Mesendoderm (in vitro differentiated cells): ENCODE measurements around the gene PPP1R3G.

Source experiments
- DNase-seq: peaks from one replicate; pipeline ENCODE4 v3.0.0; 2013
- H2AK5ac ChIP-seq: 2 replicates; pipeline ENCODE4 v1.6.1; 2013; ENCODE audit warnings: low read length, inconsistent platforms
- H2BK120ac ChIP-seq: 2 replicates; pipeline ENCODE4 v1.6.1; 2013; ENCODE audit warnings: low read depth, mild to moderate bottlenecking, low read length, moderate library complexity, mixed read lengths
- H2BK15ac ChIP-seq: replicated peaks from 2 replicates; pipeline ENCODE4 v1.6.1; 2013; ENCODE audit warnings: low read depth, mild to moderate bottlenecking, moderate library complexity
- H2BK5ac ChIP-seq: 2 replicates; pipeline ENCODE4 v1.6.1; 2013; ENCODE audit warnings: low read length, inconsistent platforms
- H3K18ac ChIP-seq: 2 replicates; pipeline ENCODE4 v1.6.1; 2013; ENCODE audit warnings: mild to moderate bottlenecking, low read length, mixed read lengths
- H3K23ac ChIP-seq: one replicate; pipeline ENCODE4 v1.6.1; 2013; ENCODE audit warnings: low read length
- H3K27ac ChIP-seq: 2 replicates; pipeline ENCODE4 v1.5.1; 2013; ENCODE audit warnings: low read depth, mild to moderate bottlenecking, inconsistent platforms, low read length, moderate library complexity
- H3K27me3 ChIP-seq: 2 replicates; pipeline ENCODE4 v1.6.1; 2013; ENCODE audit warnings: low read length, control low read depth, mild to moderate bottlenecking, inconsistent platforms; ENCODE audit not compliant: insufficient read depth, poor library complexity
- H3K36me3 ChIP-seq: 2 replicates; pipeline ENCODE4 v1.6.1; 2013; ENCODE audit warnings: low read length, inconsistent platforms; ENCODE audit not compliant: control insufficient read depth, insufficient read depth
- H3K4ac ChIP-seq: one replicate; pipeline ENCODE4 v1.6.1; 2013; ENCODE audit warnings: low read depth, mild to moderate bottlenecking, low read length, moderate library complexity
- H3K4me1 ChIP-seq: 2 replicates; pipeline ENCODE4 v1.6.1; 2013; ENCODE audit warnings: low read depth, low read length, inconsistent platforms; ENCODE audit not compliant: control insufficient read depth
- H3K4me2 ChIP-seq: 2 replicates; pipeline ENCODE4 v1.6.1; 2013; ENCODE audit warnings: low read length
- H3K4me3 ChIP-seq: 2 replicates; pipeline ENCODE4 v1.5.1; 2013; ENCODE audit warnings: mild to moderate bottlenecking, low read length
- H3K56ac ChIP-seq: one replicate; pipeline ENCODE4 v1.6.1; 2013; ENCODE audit warnings: low read length
- H3K79me1 ChIP-seq: 2 replicates; pipeline ENCODE4 v1.6.1; 2013; ENCODE audit warnings: low read length, inconsistent platforms
- H3K79me2 ChIP-seq: 2 replicates; pipeline ENCODE4 v1.6.1; 2013; ENCODE audit warnings: mild to moderate bottlenecking, low read length; ENCODE audit not compliant: control insufficient read depth, insufficient read depth
- H3K9ac ChIP-seq: 2 replicates; pipeline ENCODE4 v1.6.1; 2013; ENCODE audit warnings: low read length, inconsistent platforms
- H4K5ac ChIP-seq: one replicate; pipeline ENCODE4 v1.6.1; 2013; ENCODE audit warnings: low read length
- H4K8ac ChIP-seq: one replicate; pipeline ENCODE4 v1.6.1; 2013; ENCODE audit warnings: low read depth, mild to moderate bottlenecking, control low read depth, low read length, moderate library complexity
- WGBS: extraction: QIAGEN DNeasy Blood & Tissue Kit; methylation state at CpG from one replicate; pipeline ENCODE4 v1.1.7; 2013; ENCODE audit warnings: low lambda C conversion rate, missing lambda C conversion rate; ENCODE audit not compliant: insufficient coverage; ENCODE audit errors: extremely low coverage; 5-methylcytosine and 5-hydroxymethylcytosine counted together

PPP1R3G gene

GRCh38 chr6:5121956-5122355 lies 36.8 kb downstream of the PPP1R3G start:
- no peak overlapping the region for H3K23ac ChIP-seq
- no peak overlapping the region for H3K4me3 ChIP-seq
- no peak overlapping the region for H2BK5ac ChIP-seq
- no peak overlapping the region for H2AK5ac ChIP-seq
- no peak overlapping the region for H3K18ac ChIP-seq
- no CpG with 5 or more reads among the region's 7 CpGs for WGBS
- no peak overlapping the region for H4K5ac ChIP-seq
- no peak overlapping the region for H3K9ac ChIP-seq
- H4K8ac ChIP-seq = no peak overlapping the region
- no peak overlapping the region for H3K56ac ChIP-seq
- no peaks in the 10 kb centered on the region for H3K27me3 ChIP-seq
- H2BK120ac ChIP-seq = no peak overlapping the region
- H3K36me3 ChIP-seq = no peaks in the 10 kb centered on the region
- DNase-seq = no peak
- peaks cover 1% of the 10 kb centered on the region for H3K79me1 ChIP-seq
- no peak overlapping the region for H3K4ac ChIP-seq
- no peak overlapping the region for H3K4me2 ChIP-seq
- no peak overlapping the region for H2BK15ac ChIP-seq
- no peak overlapping the region for H3K27ac ChIP-seq
- H3K4me1 ChIP-seq = peaks cover 3% of the 10 kb centered on the region
- H3K79me2 ChIP-seq = no peaks in the 10 kb centered on the region

- H3K4me1 ChIP-seq = peaks cover 3% of the 10 kb centered on the region
- H3K4me3 ChIP-seq = no peak overlapping the region
- no peak overlapping the region for H3K27ac ChIP-seq
- H3K9ac ChIP-seq = no peak overlapping the region
- H2BK5ac ChIP-seq = no peak overlapping the region
- H3K56ac ChIP-seq = no peak overlapping the region
- H2AK5ac ChIP-seq = no peak overlapping the region
- H3K79me1 ChIP-seq = peaks cover 1% of the 10 kb centered on the region
- no CpG with 5 or more reads among the region's 18 CpGs for WGBS
- no peak overlapping the region for H3K18ac ChIP-seq
- H2BK15ac ChIP-seq = no peak overlapping the region
- H3K79me2 ChIP-seq = no peaks in the 10 kb centered on the region
- H3K36me3 ChIP-seq = no peaks in the 10 kb centered on the region
- no peak overlapping the region for H4K5ac ChIP-seq
- no peak overlapping the region for H2BK120ac ChIP-seq
- H3K27me3 ChIP-seq = no peaks in the 10 kb centered on the region
- no peak for DNase-seq
- no peak overlapping the region for H3K4ac ChIP-seq
- no peak overlapping the region for H4K8ac ChIP-seq
- no peak overlapping the region for H3K23ac ChIP-seq
- no peak overlapping the region for H3K4me2 ChIP-seq
Observed at GRCh38 chr6:5122504-5123112, 37.5 kb downstream of the PPP1R3G start.

GRCh38 chr6:5123296-5124143 lies 38.4 kb downstream of the PPP1R3G start:
- Histone ChIP-seq H3K27ac (no peak overlapping the region), H2AK5ac (no peak overlapping the region), H3K4ac (no peak overlapping the region), H3K56ac (no peak overlapping the region), H3K27me3 (no peaks in the 10 kb centered on the region), H2BK120ac (no peak overlapping the region), H2BK5ac (no peak overlapping the region), H3K4me1 (peaks cover 3% of the 10 kb centered on the region), H3K79me2 (no peaks in the 10 kb centered on the region), H3K36me3 (no peaks in the 10 kb centered on the region), H3K79me1 (peaks cover 1% of the 10 kb centered on the region), H4K5ac (no peak overlapping the region), H3K4me2 (no peak overlapping the region), H3K4me3 (no peak overlapping the region), H3K18ac (no peak overlapping the region), H4K8ac (no peak overlapping the region), H3K9ac (no peak overlapping the region), H2BK15ac (no peak overlapping the region), H3K23ac (no peak overlapping the region)
- no CpG with 5 or more reads among the region's 20 CpGs for WGBS
- DNase-seq = no peak

- H3K27me3 ChIP-seq = no peaks in the 10 kb centered on the region
- no peak overlapping the region for H3K18ac ChIP-seq
- H3K23ac ChIP-seq = no peak overlapping the region
- H3K4me2 ChIP-seq = no peak overlapping the region
- H4K5ac ChIP-seq = no peak overlapping the region
- no peaks in the 10 kb centered on the region for H3K36me3 ChIP-seq
- H3K56ac ChIP-seq = no peak overlapping the region
- WGBS = no CpG with 5 or more reads among the region's 8 CpGs
- no peak overlapping the region for H2BK5ac ChIP-seq
- no peak overlapping the region for H2BK120ac ChIP-seq
- H2BK15ac ChIP-seq = no peak overlapping the region
- peaks cover 3% of the 10 kb centered on the region for H3K4me1 ChIP-seq
- H4K8ac ChIP-seq = no peak overlapping the region
- no peak overlapping the region for H3K27ac ChIP-seq
- no peak overlapping the region for H2AK5ac ChIP-seq
- no peak overlapping the region for H3K4ac ChIP-seq
- no peak for DNase-seq
- H3K9ac ChIP-seq = no peak overlapping the region
- H3K79me1 ChIP-seq = no peaks in the 10 kb centered on the region
- H3K79me2 ChIP-seq = no peaks in the 10 kb centered on the region
- H3K4me3 ChIP-seq = no peak overlapping the region
Observed at GRCh38 chr6:5124526-5124925, 39.4 kb downstream of the PPP1R3G start.

GRCh38 chr6:5125152-5126006 lies 40.2 kb downstream of the PPP1R3G start:
- Histone ChIP-seq H3K4me2 (no peak overlapping the region), H3K18ac (no peak overlapping the region), H3K4me1 (peaks cover 3% of the 10 kb centered on the region), H4K5ac (no peak overlapping the region), H3K27ac (no peak overlapping the region), H3K23ac (no peak overlapping the region), H4K8ac (no peak overlapping the region), H3K4ac (no peak overlapping the region), H2BK15ac (no peak overlapping the region), H3K9ac (no peak overlapping the region), H2AK5ac (no peak overlapping the region), H2BK5ac (no peak overlapping the region), H3K79me1 (no peaks in the 10 kb centered on the region), H2BK120ac (no peak overlapping the region), H3K27me3 (no peaks in the 10 kb centered on the region), H3K4me3 (no peak overlapping the region), H3K36me3 (no peaks in the 10 kb centered on the region), H3K79me2 (no peaks in the 10 kb centered on the region), H3K56ac (no peak overlapping the region)
- peak; percentile 13 for DNase-seq
- no CpG with 5 or more reads among the region's 11 CpGs for WGBS
